GM18951 (cell line): Measurements from ENCODE around the gene TAMALIN.

Experiments
- POLR2A ChIP-seq: IDR thresholded peaks from 4 replicates; pipeline ENCODE4 v1.6.1; 2011; ENCODE audit warnings: mild to moderate bottlenecking; ENCODE audit not compliant: insufficient read length, insufficient read depth; ENCODE audit errors: extremely low read depth
- in situ Hi-C: fragments of 300-500 bp; cut with MboI; formaldehyde crosslinking; loops from one replicate; pipeline ENCODE4 v1.12.0; 2022; ENCODE audit warnings: low sequenced_read_pairs, mixed read lengths, inconsistent platforms; ENCODE audit not compliant: unreplicated experiment

Gene TAMALIN

DNA sequence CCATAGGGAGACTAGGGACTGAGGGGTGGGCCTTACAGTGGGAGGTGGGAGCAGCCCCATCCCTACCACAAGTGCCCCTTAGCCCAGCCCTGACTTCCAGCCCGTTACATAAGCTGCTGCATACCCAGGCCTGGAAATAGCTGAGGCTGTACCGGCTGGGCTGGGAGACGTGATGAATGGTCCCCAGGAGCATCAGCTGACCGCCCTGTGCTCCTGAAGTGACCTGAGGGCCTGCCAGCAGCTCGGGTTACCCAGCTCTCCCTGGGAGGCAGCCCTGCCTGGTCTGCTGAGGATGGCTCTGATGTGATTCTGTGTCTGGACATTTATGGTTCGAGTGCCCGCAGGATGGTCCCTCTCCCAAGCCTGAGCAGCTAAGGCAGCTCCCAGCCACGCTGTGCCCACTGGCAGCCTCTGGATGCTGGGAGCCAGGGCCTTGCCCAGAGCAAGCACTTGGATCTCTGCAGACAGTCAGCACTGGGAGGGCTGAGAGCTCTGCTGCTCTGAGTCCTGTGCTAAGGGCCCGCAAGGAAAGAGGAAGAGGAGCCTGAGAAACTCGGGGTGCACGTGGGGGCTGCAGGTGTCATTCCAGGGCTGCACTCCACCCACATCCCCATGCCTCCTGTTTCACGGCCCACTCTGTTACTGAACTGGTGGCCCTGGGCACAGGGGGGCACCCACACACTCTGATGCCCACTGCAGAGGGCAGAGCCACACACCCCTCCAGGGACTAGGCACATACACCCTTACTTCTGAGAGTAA, 20.5 kb downstream of the TAMALIN start:
- in situ Hi-C loops, result loop anchor here (5.0 to 10.0 kb wide), 2 partner anchors 55 to 98 kb away; no protein-coding TSS in a partner anchor
- TF ChIP-seq POLR2A, result no peak

GRCh38 chr12:52029685-52030084, 22.9 kb downstream of the TAMALIN start:
- in situ Hi-C loops, result loop anchor here (5.0 to 10.0 kb wide), 2 partner anchors 53 to 95 kb away; no protein-coding TSS in a partner anchor
- no peak for TF ChIP-seq POLR2A

DNA sequence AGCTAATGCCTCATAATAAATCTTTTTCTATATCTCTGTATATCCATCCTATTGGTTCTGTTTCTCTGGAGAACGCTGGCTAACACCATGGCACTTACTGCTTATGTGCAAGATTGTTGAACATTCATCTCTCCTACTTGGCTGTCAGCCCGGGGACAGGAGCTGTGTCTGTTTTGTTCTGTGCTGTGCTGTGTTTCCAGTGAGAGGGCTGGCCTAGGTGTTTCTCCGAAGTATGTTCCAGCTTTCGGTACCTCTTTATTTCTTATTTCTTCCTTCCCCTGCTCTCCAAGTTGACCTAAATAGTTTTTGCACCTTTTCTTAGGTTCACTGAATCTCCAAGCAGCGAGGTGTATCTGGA, 25.7 kb downstream of the TAMALIN start:
- TF ChIP-seq POLR2A, result no peak
- in situ Hi-C loops, result no loop called here

GRCh38 chr12:52032804-52033445, 26.2 kb downstream of the TAMALIN start:
- peak; percentile 60 for TF ChIP-seq POLR2A
- in situ Hi-C loops, result no loop called here

DNA sequence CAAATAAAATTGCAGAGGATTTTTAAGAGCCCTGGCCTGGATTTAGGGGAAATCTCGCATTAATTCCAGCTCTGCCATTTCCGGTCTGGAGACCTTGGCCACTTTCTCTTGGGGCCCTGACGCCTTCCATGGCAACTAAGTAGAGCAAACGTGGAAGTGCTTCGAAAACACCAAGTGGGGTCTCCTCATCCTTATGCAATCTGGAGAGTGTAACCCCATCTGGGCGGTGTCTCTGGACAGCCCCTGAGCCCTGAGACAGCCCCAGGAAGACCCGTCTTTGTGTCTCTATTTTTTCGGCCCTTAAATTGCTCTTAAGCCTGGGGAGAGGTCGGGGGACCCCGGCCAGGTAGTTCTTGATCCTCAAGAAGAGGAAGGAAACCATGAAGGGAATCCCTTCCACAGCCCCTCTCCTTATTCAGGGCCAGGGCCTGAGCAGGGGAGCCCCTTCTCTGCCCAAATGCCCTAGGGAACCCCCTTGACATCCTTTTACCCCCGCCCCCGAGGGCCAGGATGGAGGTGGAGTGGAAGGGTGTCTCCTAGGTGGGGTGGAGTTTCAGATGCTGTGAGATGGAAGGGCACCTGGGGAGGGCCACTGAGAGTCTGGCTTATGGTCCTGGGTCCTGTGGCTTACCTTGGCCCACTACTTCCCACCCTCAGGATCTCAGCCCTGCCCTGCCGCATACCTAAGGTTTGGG, 26.8 kb downstream of the TAMALIN start:
- in situ Hi-C loops, result no loop called here
- TF ChIP-seq POLR2A, result no peak

- in situ Hi-C loops, result no loop called here
- no peak for TF ChIP-seq POLR2A
These were observed 28.4 kb downstream of the TAMALIN start for GRCh38 chr12:52035190-52035589.

GRCh38 chr12:52035926-52036325, 29.2 kb downstream of the TAMALIN start:
- in situ Hi-C loops, result no loop called here
- no peak for TF ChIP-seq POLR2A

DNA sequence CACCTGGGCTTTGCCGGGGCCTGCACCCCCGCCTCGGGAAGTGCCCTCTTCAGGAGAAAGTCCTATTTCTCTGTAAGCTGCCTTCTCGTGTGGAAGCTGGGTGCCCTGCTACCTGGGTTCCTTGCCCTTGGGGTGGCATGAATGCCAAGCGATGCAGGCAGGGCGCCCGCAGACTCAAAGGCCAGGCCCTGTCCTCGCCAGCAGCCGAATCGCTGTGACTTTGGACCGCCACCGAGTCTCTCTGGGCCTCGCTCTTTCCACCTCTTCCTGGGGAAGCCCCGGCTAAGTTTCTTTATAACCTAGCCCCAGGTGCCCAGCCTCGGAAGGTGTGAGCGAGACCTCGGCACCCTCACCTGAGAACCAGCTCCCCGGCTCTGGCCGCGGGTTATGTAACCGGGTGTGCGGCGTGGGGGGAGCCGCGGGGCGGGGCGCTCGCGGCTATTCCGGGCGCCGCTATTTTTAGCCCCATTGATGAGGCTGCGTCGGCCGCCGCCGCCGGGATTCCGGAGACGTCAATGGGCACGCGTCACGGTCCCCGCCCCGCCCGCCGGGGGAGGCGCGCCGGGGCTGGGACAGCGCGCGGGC, 29.9 kb downstream of the TAMALIN start:
- TF ChIP-seq POLR2A, result peak; percentile 15
- in situ Hi-C loops, result no loop called here

- in situ Hi-C loops, result no loop called here
- no peak for TF ChIP-seq POLR2A
These were observed 30.6 kb downstream of the TAMALIN start for GRCh38 chr12:52037248-52037861.

- no peak for TF ChIP-seq POLR2A
- in situ Hi-C loops, result no loop called here
These were observed 31.7 kb downstream of the TAMALIN start for GRCh38 chr12:52038447-52038846.

- in situ Hi-C loops, result no loop called here
- no peak for TF ChIP-seq POLR2A
These were observed 34.3 kb downstream of the TAMALIN start for GRCh38 chr12:52041035-52041434.

DNA sequence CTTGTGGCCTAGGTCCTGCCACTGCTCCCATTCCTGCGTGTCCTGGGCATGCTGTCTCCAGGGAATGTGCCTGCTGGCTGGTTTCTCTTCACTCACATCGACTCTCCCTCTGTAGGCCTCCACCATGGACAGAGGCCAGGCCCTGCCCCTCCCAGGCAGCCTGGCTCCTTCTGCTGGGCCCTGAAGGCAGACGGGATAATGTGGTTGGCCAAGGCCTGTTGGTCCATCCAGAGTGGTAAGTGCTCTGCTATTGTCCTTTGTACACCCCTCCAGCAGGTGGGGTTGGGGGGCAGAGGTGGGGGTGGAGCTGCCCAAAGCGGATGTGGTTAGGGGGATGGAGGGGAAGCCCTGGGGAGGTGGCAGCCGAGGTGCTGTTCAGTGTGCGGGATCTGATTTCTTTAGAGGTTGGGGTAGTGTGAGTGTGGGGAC, 35.0 kb downstream of the TAMALIN start:
- TF ChIP-seq POLR2A, result no peak
- in situ Hi-C loops, result no loop called here
